Measurements from ENCODE around the gene EXD3.

EXD3 gene

DNA sequence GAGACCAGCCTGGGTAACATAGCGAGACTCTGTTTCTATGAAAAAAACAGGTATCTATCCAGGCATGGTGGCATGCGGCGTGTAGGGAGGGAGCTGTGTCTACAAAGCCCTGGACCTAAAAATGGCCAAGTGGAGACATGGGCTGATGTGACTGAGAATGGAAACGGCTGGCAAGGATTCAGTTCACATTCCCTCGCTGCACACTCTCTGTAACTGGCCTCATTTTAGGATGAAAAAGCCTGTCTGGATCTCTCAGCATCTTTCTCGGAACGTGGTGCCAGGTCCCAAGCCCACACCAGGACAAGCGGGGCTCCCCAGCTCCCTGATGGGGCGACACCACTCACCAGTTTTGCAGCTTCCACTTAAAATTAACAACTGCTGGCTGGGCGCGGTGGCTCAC lies 13.4 kb downstream of the EXD3 start:
- Histone ChIP-seq H3K27me3 (ENCODE audit: insufficient read depth, poor library complexity, severe bottlenecking) (no peaks in the 10 kb centered on the region), H3K4me3 (replicated peaks; ENCODE audit: insufficient read depth, low read length) (no peak overlapping the region), H3K27ac (replicated peaks) (no peak overlapping the region)
- TF ChIP-seq, protein P1, sequence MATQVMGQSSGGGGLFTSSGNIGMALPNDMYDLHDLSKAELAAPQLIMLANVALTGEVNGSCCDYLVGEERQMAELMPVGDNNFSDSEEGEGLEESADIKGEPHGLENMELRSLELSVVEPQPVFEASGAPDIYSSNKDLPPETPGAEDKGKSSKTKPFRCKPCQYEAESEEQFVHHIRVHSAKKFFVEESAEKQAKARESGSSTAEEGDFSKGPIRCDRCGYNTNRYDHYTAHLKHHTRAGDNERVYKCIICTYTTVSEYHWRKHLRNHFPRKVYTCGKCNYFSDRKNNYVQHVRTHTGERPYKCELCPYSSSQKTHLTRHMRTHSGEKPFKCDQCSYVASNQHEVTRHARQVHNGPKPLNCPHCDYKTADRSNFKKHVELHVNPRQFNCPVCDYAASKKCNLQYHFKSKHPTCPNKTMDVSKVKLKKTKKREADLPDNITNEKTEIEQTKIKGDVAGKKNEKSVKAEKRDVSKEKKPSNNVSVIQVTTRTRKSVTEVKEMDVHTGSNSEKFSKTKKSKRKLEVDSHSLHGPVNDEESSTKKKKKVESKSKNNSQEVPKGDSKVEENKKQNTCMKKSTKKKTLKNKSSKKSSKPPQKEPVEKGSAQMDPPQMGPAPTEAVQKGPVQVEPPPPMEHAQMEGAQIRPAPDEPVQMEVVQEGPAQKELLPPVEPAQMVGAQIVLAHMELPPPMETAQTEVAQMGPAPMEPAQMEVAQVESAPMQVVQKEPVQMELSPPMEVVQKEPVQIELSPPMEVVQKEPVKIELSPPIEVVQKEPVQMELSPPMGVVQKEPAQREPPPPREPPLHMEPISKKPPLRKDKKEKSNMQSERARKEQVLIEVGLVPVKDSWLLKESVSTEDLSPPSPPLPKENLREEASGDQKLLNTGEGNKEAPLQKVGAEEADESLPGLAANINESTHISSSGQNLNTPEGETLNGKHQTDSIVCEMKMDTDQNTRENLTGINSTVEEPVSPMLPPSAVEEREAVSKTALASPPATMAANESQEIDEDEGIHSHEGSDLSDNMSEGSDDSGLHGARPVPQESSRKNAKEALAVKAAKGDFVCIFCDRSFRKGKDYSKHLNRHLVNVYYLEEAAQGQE (IDR thresholded peaks at IDR 0.05; ENCODE audit: insufficient replicate concordance, low read depth), result no peak
- TF ChIP-seq SPI1 (IDR thresholded peaks at IDR 0.05; ENCODE audit: borderline replicate concordance, low read depth) (no peak), POLR2AphosphoS5 (IDR thresholded peaks at IDR 0.05; ENCODE audit: low read depth) (no peak), GABPA (IDR thresholded peaks at IDR 0.05; ENCODE audit: low read depth) (no peak)
- TF ChIP-seq, protein P2, sequence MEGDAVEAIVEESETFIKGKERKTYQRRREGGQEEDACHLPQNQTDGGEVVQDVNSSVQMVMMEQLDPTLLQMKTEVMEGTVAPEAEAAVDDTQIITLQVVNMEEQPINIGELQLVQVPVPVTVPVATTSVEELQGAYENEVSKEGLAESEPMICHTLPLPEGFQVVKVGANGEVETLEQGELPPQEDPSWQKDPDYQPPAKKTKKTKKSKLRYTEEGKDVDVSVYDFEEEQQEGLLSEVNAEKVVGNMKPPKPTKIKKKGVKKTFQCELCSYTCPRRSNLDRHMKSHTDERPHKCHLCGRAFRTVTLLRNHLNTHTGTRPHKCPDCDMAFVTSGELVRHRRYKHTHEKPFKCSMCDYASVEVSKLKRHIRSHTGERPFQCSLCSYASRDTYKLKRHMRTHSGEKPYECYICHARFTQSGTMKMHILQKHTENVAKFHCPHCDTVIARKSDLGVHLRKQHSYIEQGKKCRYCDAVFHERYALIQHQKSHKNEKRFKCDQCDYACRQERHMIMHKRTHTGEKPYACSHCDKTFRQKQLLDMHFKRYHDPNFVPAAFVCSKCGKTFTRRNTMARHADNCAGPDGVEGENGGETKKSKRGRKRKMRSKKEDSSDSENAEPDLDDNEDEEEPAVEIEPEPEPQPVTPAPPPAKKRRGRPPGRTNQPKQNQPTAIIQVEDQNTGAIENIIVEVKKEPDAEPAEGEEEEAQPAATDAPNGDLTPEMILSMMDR (IDR thresholded peaks at IDR 0.05; ENCODE audit: insufficient read depth, low read length), result no peak
- no peak for DNase-seq (ENCODE audit: low read depth in 1 of 2, low spot score in 1 of 2)

DNA sequence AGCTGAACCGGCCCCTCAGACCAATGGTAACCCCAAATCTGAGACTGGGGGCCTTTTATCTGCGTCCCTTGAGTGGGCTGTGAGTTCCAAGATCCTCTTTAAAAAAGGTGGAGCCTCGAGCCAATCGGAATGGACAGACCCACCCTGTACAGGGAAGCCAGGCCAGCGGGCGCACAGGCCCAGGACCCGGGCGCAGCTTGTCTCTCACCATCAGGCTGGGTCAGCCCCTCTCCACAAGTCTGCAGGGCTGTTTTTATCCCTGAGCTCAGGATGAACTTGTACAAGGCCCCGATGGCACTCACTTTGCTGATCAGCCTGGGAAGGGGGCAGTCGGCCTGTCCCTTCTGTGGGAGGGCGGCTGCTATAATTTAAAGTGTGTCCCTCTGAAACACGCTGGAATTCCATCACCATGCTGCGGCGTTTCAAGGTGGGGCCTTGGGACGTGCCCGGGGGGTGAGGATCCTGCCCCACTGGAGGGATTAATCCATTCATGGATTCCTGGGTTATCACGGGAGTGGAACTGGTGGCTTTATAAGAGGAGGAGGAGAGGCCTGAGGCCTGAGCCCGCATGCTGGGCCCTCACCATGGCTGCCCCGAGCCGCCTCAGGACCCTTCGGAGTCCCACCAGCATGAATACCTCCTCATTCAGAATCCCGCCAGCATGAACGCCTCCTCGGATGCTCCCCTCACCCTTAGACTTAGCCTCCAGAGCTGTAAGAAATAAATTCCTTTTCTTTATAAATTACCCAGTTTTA lies 14.1 kb downstream of the EXD3 start:
- TF ChIP-seq, protein P2 (IDR thresholded peaks at IDR 0.05; ENCODE audit: insufficient read depth, low read length), result no peak
- no peak for TF ChIP-seq GABPA (IDR thresholded peaks at IDR 0.05; ENCODE audit: low read depth)
- TF ChIP-seq SPI1 (IDR thresholded peaks at IDR 0.05; ENCODE audit: borderline replicate concordance, low read depth), result no peak
- no peak for TF ChIP-seq POLR2AphosphoS5 (IDR thresholded peaks at IDR 0.05; ENCODE audit: low read depth)
- TF ChIP-seq, protein P1 (IDR thresholded peaks at IDR 0.05; ENCODE audit: insufficient replicate concordance, low read depth), result no peak
- Histone ChIP-seq H3K4me3 (replicated peaks; ENCODE audit: insufficient read depth, low read length) (no peak overlapping the region), H3K27ac (replicated peaks) (no peak overlapping the region), H3K27me3 (ENCODE audit: insufficient read depth, poor library complexity, severe bottlenecking) (no peaks in the 10 kb centered on the region)
- DNase-seq (ENCODE audit: low read depth in 1 of 2, low spot score in 1 of 2), result no peak

DNA sequence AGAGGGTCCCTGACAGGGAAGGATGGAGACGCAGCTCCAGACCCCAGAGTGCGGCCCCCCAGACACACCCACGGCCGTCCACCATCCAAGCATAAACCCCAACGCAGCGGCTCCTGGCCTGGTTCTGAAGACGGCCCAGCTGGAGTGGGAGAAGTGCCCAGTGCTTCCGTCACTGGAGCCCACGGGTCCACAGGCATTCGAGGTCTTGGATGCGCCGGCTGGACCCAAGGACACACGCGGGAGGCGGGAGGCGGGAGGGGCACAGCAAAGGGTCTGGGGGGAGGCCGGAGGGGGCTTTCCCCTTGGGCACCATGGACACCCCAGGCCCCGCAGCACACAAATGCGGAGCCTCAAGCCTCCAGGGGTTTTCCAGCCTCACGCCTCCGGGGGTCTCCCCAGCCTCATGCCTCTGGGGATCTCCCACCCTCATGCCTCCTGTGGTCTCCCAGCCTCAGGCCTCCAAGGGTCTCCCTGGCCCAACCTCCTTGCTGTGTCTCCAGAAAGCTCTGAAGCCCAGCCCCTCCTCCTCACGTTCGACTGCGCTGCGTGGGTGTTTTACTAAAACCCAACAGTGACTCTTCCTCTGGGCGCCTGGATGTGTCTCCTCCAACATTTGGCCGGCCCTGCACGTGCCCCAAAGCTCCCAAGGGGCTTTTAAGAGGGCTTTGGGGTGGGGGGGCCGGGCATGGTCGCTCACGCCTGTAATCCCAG lies 15.2 kb downstream of the EXD3 start:
- DNase-seq (ENCODE audit: low read depth in 1 of 2, low spot score in 1 of 2), result no peak
- TF ChIP-seq, protein P1 (IDR thresholded peaks at IDR 0.05; ENCODE audit: insufficient replicate concordance, low read depth), result no peak
- no peak for TF ChIP-seq GABPA (IDR thresholded peaks at IDR 0.05; ENCODE audit: low read depth)
- TF ChIP-seq, protein P2 (IDR thresholded peaks at IDR 0.05; ENCODE audit: insufficient read depth, low read length), result no peak
- TF ChIP-seq SPI1 (IDR thresholded peaks at IDR 0.05; ENCODE audit: borderline replicate concordance, low read depth), result no peak
- TF ChIP-seq POLR2AphosphoS5 (IDR thresholded peaks at IDR 0.05; ENCODE audit: low read depth), result no peak
- H3K27ac ChIP-seq (replicated peaks), result no peak overlapping the region
- H3K27me3 ChIP-seq (ENCODE audit: insufficient read depth, poor library complexity, severe bottlenecking), result no peaks in the 10 kb centered on the region
- no peak overlapping the region for H3K4me3 ChIP-seq (replicated peaks; ENCODE audit: insufficient read depth, low read length)

Measured in HL-60 (cell line).